Prostate gland (tissue), 2 donors: Measurements from ENCODE around the gene NRCAM. TPM values are rescaled to one million over a fixed set of nuclear protein-coding genes. Genes with fewer than 3 reads are reported as not detected.

Source experiments
- DNase-seq: peaks from one replicate; pipeline ENCODE4 v3.0.0-alpha.2; 2019; ENCODE audit warnings: low spot score
- H3K27ac ChIP-seq, 2 donors: fragments of 200-600 bp; sonication (generic); 2 replicates each; pipeline ENCODE4 v1.5.1; 2017 to 2019
- H3K27me3 ChIP-seq: fragments of 200-600 bp; sonication (generic); replicated peaks from 2 replicates; pipeline ENCODE4 v1.5.1; 2019; ENCODE audit not compliant: insufficient read depth
- H3K36me3 ChIP-seq, 2 donors: fragments of 200-600 bp; sonication (generic); 1 replicate in 1 of 2; 2 replicates in 1 of 2; pipeline versions ENCODE4 v1.5.1 to v1.8.1; 2017 to 2019
- H3K4me1 ChIP-seq: fragments of 200-600 bp; sonication (generic); replicated peaks from 2 replicates; pipeline ENCODE4 v1.5.1; 2019
- H3K4me3 ChIP-seq, 2 donors: fragments of 200-600 bp; sonication (generic); 2 replicates each; pipeline ENCODE4 v1.5.1; 2017 to 2019
- H3K9me3 ChIP-seq: fragments of 200-600 bp; sonication (generic); 2 replicates; pipeline ENCODE4 v1.5.1; 2017
- POLR2A ChIP-seq: fragments of 450-650 bp; IDR thresholded peaks from one replicate; pipeline ENCODE4 v1.6.1; 2016; ENCODE audit warnings: antibody characterized with exemption, mild to moderate bottlenecking
- POLR2AphosphoS5 ChIP-seq: sonication (generic); formaldehyde crosslinking; IDR thresholded peaks from one replicate; pipeline ENCODE4 v1.6.1; 2017; ENCODE audit warnings: antibody characterized with exemption
- WGBS: methylation state at CpG from one replicate; pipeline ENCODE4 v1.1.5; 2018; 5-methylcytosine and 5-hydroxymethylcytosine counted together
- intact Hi-C: fragments of 100-400 bp; cut with DNase I; formaldehyde crosslinking; loops from one replicate; pipeline ENCODE4 v1.14.2; 2022
- total RNA-seq, 2 donors: library from RNA; depleted of rRNA; stranded (reverse); fragments of >200 nt; gene quantifications; one replicate each; pipeline ENCODE4 v1.1.0, GENCODE V29; 2016
- TF ChIP-seq, protein P1 (sequence below), 4 experiments: fragments of 200-600 bp in 2 of 4; fragments of 450-650 bp in 2 of 4; sonication (generic) in 2 of 4; IDR thresholded peaks; 1 replicate in 3 of 4; 2 replicates in 1 of 4; pipeline ENCODE4 v1.5.1; 2016 to 2019; ENCODE audit warnings: antibody characterized with exemption in 4 of 4, mild to moderate bottlenecking in 2 of 4, moderate library complexity in 2 of 4

NRCAM gene
- total RNA-seq, 2 donors from 2014 or later, result 1.1 to 3.1 TPM

DNA sequence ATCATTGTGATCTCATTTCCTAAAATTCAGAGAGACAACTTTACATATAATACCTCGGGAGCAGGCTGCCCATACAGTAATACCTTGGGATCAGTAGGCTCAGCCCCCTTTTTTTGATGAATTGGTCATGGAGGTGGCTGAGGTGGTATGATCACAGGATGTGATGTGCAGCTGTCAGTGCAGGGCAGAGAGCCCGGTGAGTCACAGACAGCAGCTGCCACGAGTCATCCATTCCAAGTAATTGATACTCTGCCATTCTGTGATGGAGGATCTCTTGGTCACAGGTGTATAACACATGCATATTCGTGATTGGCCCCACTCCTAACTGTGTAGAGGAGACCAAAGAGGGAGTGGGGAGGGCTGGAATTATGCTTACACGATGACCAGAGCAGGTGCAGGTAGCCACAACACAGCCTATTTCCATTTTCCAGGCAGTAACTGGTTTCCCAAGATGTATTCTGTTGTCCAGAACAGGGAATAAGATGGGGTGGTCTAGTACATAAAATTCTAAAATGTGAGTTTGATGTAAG lies 14.1 kb downstream of the NRCAM start:
- 85% methylated on average over 5 of the region's 5 CpGs for WGBS
- no peak overlapping the region for H3K27ac ChIP-seq
- DNase-seq, result no peak
- intact Hi-C loops, result no loop called here
- H3K9me3 ChIP-seq, result no peaks in the 10 kb centered on the region
- no peak for TF ChIP-seq POLR2A
- TF ChIP-seq POLR2AphosphoS5, result no peak
- TF ChIP-seq, protein P1, sequence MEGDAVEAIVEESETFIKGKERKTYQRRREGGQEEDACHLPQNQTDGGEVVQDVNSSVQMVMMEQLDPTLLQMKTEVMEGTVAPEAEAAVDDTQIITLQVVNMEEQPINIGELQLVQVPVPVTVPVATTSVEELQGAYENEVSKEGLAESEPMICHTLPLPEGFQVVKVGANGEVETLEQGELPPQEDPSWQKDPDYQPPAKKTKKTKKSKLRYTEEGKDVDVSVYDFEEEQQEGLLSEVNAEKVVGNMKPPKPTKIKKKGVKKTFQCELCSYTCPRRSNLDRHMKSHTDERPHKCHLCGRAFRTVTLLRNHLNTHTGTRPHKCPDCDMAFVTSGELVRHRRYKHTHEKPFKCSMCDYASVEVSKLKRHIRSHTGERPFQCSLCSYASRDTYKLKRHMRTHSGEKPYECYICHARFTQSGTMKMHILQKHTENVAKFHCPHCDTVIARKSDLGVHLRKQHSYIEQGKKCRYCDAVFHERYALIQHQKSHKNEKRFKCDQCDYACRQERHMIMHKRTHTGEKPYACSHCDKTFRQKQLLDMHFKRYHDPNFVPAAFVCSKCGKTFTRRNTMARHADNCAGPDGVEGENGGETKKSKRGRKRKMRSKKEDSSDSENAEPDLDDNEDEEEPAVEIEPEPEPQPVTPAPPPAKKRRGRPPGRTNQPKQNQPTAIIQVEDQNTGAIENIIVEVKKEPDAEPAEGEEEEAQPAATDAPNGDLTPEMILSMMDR (IDR thresholded peaks at IDR 0.05), result no peak
- no peaks in the 10 kb centered on the region for H3K36me3 ChIP-seq
- no peaks in the 10 kb centered on the region for H3K4me1 ChIP-seq
- no peaks in the 10 kb centered on the region for H3K27me3 ChIP-seq
- no peak overlapping the region for H3K4me3 ChIP-seq

- 75% methylated on average over 4 of the region's 4 CpGs for WGBS
- Histone ChIP-seq H3K27me3 (no peaks in the 10 kb centered on the region), H3K4me1 (no peaks in the 10 kb centered on the region), H3K27ac (no peak overlapping the region), H3K4me3 (no peak overlapping the region), H3K36me3 (no peaks in the 10 kb centered on the region), H3K9me3 (no peaks in the 10 kb centered on the region)
- TF ChIP-seq, protein P1 (IDR thresholded peaks at IDR 0.05), result no peak
- TF ChIP-seq POLR2A (no peak), POLR2AphosphoS5 (no peak)
- no peak for DNase-seq
- intact Hi-C loops, result no loop called here
Measured at GRCh38 chr7:108441392-108441955, 14.8 kb downstream of the NRCAM start.

GRCh38 chr7:108440613-108441012 lies 15.6 kb downstream of the NRCAM start:
- no peak overlapping the region for H3K4me3 ChIP-seq
- intact Hi-C loops, result no loop called here
- no peaks in the 10 kb centered on the region for H3K27me3 ChIP-seq
- 73% methylated on average over 3 of the region's 3 CpGs for WGBS
- H3K4me1 ChIP-seq, result no peaks in the 10 kb centered on the region
- H3K27ac ChIP-seq, result no peak overlapping the region
- H3K36me3 ChIP-seq, result no peaks in the 10 kb centered on the region
- DNase-seq, result no peak
- no peaks in the 10 kb centered on the region for H3K9me3 ChIP-seq
- TF ChIP-seq POLR2AphosphoS5 (no peak), POLR2A (no peak)
- TF ChIP-seq, protein P1 (IDR thresholded peaks at IDR 0.05), result no peak

DNA sequence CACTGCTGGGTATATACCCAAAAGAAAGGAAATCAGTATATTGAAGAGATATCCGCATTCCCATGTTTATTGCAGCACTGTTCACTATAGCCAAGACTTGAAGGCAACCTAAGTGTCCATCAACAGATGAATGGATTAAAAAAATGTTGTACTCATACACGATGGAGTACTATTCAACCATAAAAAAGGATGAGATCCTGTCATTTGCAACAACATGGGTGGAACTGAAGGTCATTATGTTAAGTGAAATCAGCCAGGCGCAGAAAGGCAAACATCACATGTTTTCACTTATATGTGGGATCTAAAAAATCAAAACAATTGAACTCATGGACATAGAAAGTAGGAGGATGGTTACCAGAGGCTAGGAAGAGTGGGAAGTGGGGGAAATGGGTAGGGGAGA lies 19.3 kb downstream of the NRCAM start:
- Histone ChIP-seq H3K27me3 (no peaks in the 10 kb centered on the region), H3K27ac (no peak overlapping the region), H3K9me3 (no peaks in the 10 kb centered on the region), H3K4me3 (no peak overlapping the region), H3K4me1 (no peaks in the 10 kb centered on the region), H3K36me3 (no peaks in the 10 kb centered on the region)
- intact Hi-C loops, result no loop called here
- no peak for DNase-seq
- WGBS, result 94% methylated on average over 3 of the region's 3 CpGs
- TF ChIP-seq POLR2A, result no peak
- TF ChIP-seq POLR2AphosphoS5, result no peak
- TF ChIP-seq, protein P1 (IDR thresholded peaks at IDR 0.05), result no peak

DNA sequence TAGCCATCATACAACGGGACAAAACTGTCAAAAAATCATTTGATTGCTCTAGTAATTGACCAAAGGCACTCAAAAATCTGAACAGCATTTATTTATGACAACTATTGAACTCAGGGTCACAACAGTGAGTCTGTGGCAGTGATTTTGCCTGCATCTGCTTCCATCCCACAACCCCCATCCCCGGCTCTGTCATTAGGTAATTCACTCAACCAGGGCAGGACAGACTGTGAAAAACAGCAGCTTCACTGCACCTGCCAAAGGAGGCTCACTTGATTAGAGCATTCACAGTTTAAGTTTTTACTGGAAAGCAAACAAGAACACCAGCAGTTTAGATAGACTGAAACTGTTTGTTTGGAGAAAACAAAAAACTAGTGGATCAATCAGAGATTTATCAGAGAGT lies 22.2 kb downstream of the NRCAM start:
- H3K4me3 ChIP-seq, result no peak overlapping the region
- H3K4me1 ChIP-seq, result no peaks in the 10 kb centered on the region
- WGBS, result 76% methylated on average over 2 of the region's 2 CpGs
- H3K36me3 ChIP-seq, result no peaks in the 10 kb centered on the region
- TF ChIP-seq, protein P1 (IDR thresholded peaks at IDR 0.05), result no peak
- TF ChIP-seq POLR2A (no peak), POLR2AphosphoS5 (no peak)
- H3K9me3 ChIP-seq, result no peaks in the 10 kb centered on the region
- no peaks in the 10 kb centered on the region for H3K27me3 ChIP-seq
- no peak overlapping the region for H3K27ac ChIP-seq
- DNase-seq, result no peak
- intact Hi-C loops, result no loop called here
